Ovary (tissue), 9 donors: Measurements from ENCODE around the gene PCDHA6. TPM values are rescaled to one million over a fixed set of nuclear protein-coding genes. Genes with fewer than 3 reads are reported as not detected.
"Not testable (repeated sequence)": the region's sequence is repeated elsewhere in the genome, so short reads cannot be mapped to it uniquely, and the experiment has no call there.

Experiments
- DNase-seq, 5 donors: peaks; one replicate each; pipeline ENCODE4 v3.0.0-alpha.2; 2019 to 2020
- H3K27ac ChIP-seq, 2 donors: fragments of 200-600 bp; one replicate each; pipeline versions ENCODE4 v1.5.1 to v1.8.0; 2019 to 2022
- H3K27me3 ChIP-seq: fragments of 200-600 bp; one replicate; pipeline ENCODE4 v1.8.0; 2022
- H3K36me3 ChIP-seq: fragments of 200-600 bp; sonication (generic); one replicate; pipeline ENCODE4 v1.5.1; 2019
- H3K4me1 ChIP-seq: one replicate; pipeline ENCODE4 v1.8.1; 2013; ENCODE audit warnings: mild to moderate bottlenecking, moderate library complexity; ENCODE audit not compliant: insufficient read depth
- H3K4me3 ChIP-seq: fragments of 200-600 bp; sonication (generic); one replicate; pipeline ENCODE4 v1.5.1; 2017
- H3K9me3 ChIP-seq, 2 donors: fragments of 200-600 bp in 1 of 2; sonication (generic) in 1 of 2; one replicate each; pipeline versions ENCODE4 v1.5.1 to v1.8.1; 2013 to 2019; ENCODE audit warnings: mild to moderate bottlenecking in 1 of 2, moderate library complexity in 1 of 2
- CTCF ChIP-seq, 3 donors: fragments of 450-650 bp in 2 of 3; fragments of 200-600 bp in 1 of 3; IDR thresholded peaks; one replicate each; pipeline versions ENCODE4 v1.5.1 to v1.8.0; 2016 to 2022; ENCODE audit warnings: antibody characterized with exemption in 3 of 3, mild to moderate bottlenecking in 1 of 3
- EP300 ChIP-seq: sonication (generic); formaldehyde crosslinking; IDR thresholded peaks from one replicate; pipeline ENCODE4 v1.6.1; 2017; ENCODE audit warnings: antibody characterized with exemption
- POLR2A ChIP-seq: fragments of 450-650 bp; IDR thresholded peaks from one replicate; pipeline ENCODE4 v1.6.1; 2017; ENCODE audit warnings: antibody characterized with exemption, mild to moderate bottlenecking, moderate library complexity
- WGBS, 3 donors: extraction: QIAGEN DNeasy Blood & Tissue Kit in 1 of 3; methylation state at CpG; one replicate each; pipeline versions ENCODE4 v1.1.5 to v1.1.7; 2013 to 2017; 5-methylcytosine and 5-hydroxymethylcytosine counted together
- intact Hi-C, 4 donors: fragments of 100-400 bp; cut with DNase I; formaldehyde crosslinking; loops; one replicate each; pipeline versions ENCODE4 v1.11.0 to v1.15.1; 2022 to 2023
- polyA plus RNA-seq, 2 donors: library from polyadenylated mRNA; stranded (reverse); fragments of 200-250 nt in 1 of 2; fragments of 350-450 nt in 1 of 2; fragmentation: Illumina TruSeq in 1 of 2; extraction: RNeasy Lipid Tissue Mini Kit (QIAGEN cat#74804) in 1 of 2; gene quantifications; one replicate each; pipeline ENCODE4 v1.2.3, GENCODE V29; 2013 to 2014
- total RNA-seq, 7 donors: library from RNA; depleted of rRNA in 2 of 7; stranded (reverse); fragments of >200 nt in 2 of 7; fragmentation: NEBNext Ultra II Directional in 3 of 7; extraction: Animal tissue kit (Norgen Biotek cat#: 25700) in 3 of 7; gene quantifications; one replicate each; pipeline versions ENCODE4 v1.1.0 to v1.2.4, GENCODE V29; 2016 to 2023
- donor health status: DM: no; HTN: no; CAD: no; lungs with moderate emphysema.
- donor health status: DM: no; HTN: no; CAD: no.
- donor health status: Bipolar disorder and iron deficiency.
- donor health status: DM: yes; HTN: yes; CAD: no.
- donor health status: DM: no; HTN: no; CAD: no.
- donor health status: DM: yes; HTN: yes; CAD: no.

The PCDHA6 gene
- total and polyA plus RNA-seq, 9 donors = 0.18 to 1.7 (median 0.92) TPM

GRCh38 chr5:140869555-140869886 lies 41.8 kb downstream of the PCDHA6 start:
- whole genome bisulfite sequencing, 3 donors = 53 to 63% (median 58%) methylated on average over 5 of the region's 5 CpGs
- Histone ChIP-seq H3K27ac (no peak overlapping the region), H3K9me3 (peaks cover 0 to 18% of the 10 kb centered on the region in 2 donors), H3K27me3 (no peaks in the 10 kb centered on the region), H3K4me3 (no peak overlapping the region), H3K36me3 (no peaks in the 10 kb centered on the region), H3K4me1 (no peaks in the 10 kb centered on the region)
- TF ChIP-seq POLR2A (no peak), CTCF (IDR thresholded peaks at IDR 0.05) (no peak), EP300 (no peak)
- no peak for DNase-seq
- intact Hi-C loops = no loop called here

GRCh38 chr5:140870221-140871201 lies 42.8 kb downstream of the PCDHA6 start:
- intact Hi-C loops = no loop called here
- H3K36me3 ChIP-seq = no peaks in the 10 kb centered on the region
- WGBS, 3 donors = 35 to 54% (median 51%) methylated on average over 111 to 114 of the region's 114 CpGs
- DNase-seq = no peak
- peaks cover 0 to 18% of the 10 kb centered on the region in 2 donors for H3K9me3 ChIP-seq
- H3K4me3 ChIP-seq = no peak overlapping the region
- TF ChIP-seq EP300 = no peak
- TF ChIP-seq CTCF (IDR thresholded peaks at IDR 0.05) = no peak
- no peak for TF ChIP-seq POLR2A
- H3K27me3 ChIP-seq = no peaks in the 10 kb centered on the region
- no peak overlapping the region for H3K27ac ChIP-seq
- no peaks in the 10 kb centered on the region for H3K4me1 ChIP-seq

- no peaks in the 10 kb centered on the region for H3K27me3 ChIP-seq
- TF ChIP-seq CTCF (IDR thresholded peaks at IDR 0.05) (no peak), EP300 (no peak), POLR2A (no peak)
- no peaks in the 10 kb centered on the region for H3K36me3 ChIP-seq
- DNase-seq = no peak
- no peak within 1 kb of the TSS for H3K27ac ChIP-seq
- WGBS, 3 donors = 11 to 27% (median 16%) methylated on average over 45 to 47 of the region's 47 CpGs
- no peaks in the 10 kb centered on the region for H3K4me1 ChIP-seq
- peaks cover 0 to 20% of the 10 kb centered on the region in 2 donors for H3K9me3 ChIP-seq
- no peak within 1 kb of the TSS for H3K4me3 ChIP-seq
- intact Hi-C loops = no loop called here
Measured at GRCh38 chr5:140875085-140876065, 47.6 kb downstream of the PCDHA6 start, which contains the start of gene PCDHA12. Gene PCDHA12 (plus strand): TSS chr5:140875308. CDS start chr5:140875473, 165 bp downstream.

- H3K27ac ChIP-seq, H3K27me3 ChIP-seq, intact Hi-C loops, H3K4me3 ChIP-seq, H3K36me3 ChIP-seq, H3K4me1 ChIP-seq, DNase-seq: not testable (repeated sequence)
- H3K9me3 ChIP-seq = peaks cover 0 to 11% of the 10 kb centered on the region in 2 donors
- WGBS, 3 donors = 29 to 45% (median 39%) methylated on average over 80 of the region's 80 CpGs
Measured at GRCh38 chr5:140876541-140877261, 48.9 kb downstream of the PCDHA6 start.
